HEK293T (cell line): ENCODE results near the gene THAP4.

Experiments
- CTCF ChIA-PET: fragments of 350-600 bp; formaldehyde crosslinking; extraction: SDS; loops from one replicate; lab custom pipeline; 2021; ENCODE audit warnings: antibody characterized with exemption, inconsistent platforms; lab: Yijun Ruan, JAX
- POLR2A ChIA-PET: fragments of 350-600 bp; formaldehyde crosslinking; extraction: SDS; loops from one replicate; lab custom pipeline; 2020; ENCODE audit warnings: antibody characterized with exemption, inconsistent platforms; lab: Yijun Ruan, JAX
- DNase-seq: peaks from one replicate; pipeline ENCODE4 v3.0.0; 2012; ENCODE audit warnings: mixed read lengths; ENCODE audit errors: extremely low spot score
- ARNT ChIP-seq: fragments of 450-650 bp; IDR thresholded peaks from 2 replicates; pipeline ENCODE4 v1.6.1; 2017; ENCODE audit warnings: mild to moderate bottlenecking
- BHLHE40 ChIP-seq: fragments of 450-650 bp; IDR thresholded peaks from 2 replicates; pipeline ENCODE4 v1.6.1; 2016; ENCODE audit warnings: mild to moderate bottlenecking, moderate library complexity, borderline replicate concordance
- CTBP1 ChIP-seq: fragments of 450-650 bp; IDR thresholded peaks from 2 replicates; pipeline ENCODE4 v1.6.1; 2016; ENCODE audit warnings: borderline replicate concordance
- ELF4 ChIP-seq: fragments of 450-650 bp; IDR thresholded peaks from 2 replicates; pipeline ENCODE4 v1.6.1; 2017; ENCODE audit warnings: antibody characterized with exemption
- FOXA1 ChIP-seq: fragments of 450-650 bp; IDR thresholded peaks from 2 replicates; pipeline ENCODE4 v1.6.1; 2016; ENCODE audit warnings: mild to moderate bottlenecking
- FOXK2 ChIP-seq: fragments of 450-650 bp; IDR thresholded peaks from 2 replicates; pipeline ENCODE4 v1.6.1; 2016; ENCODE audit warnings: mild to moderate bottlenecking
- FOXM1 ChIP-seq: fragments of 450-650 bp; IDR thresholded peaks from 2 replicates; pipeline ENCODE4 v1.6.1; 2017; ENCODE audit warnings: mild to moderate bottlenecking, borderline replicate concordance
- HDGF ChIP-seq: fragments of 450-650 bp; IDR thresholded peaks from 2 replicates; pipeline ENCODE4 v1.6.1; 2017; ENCODE audit warnings: antibody characterized with exemption, borderline replicate concordance
- L3MBTL2 ChIP-seq: fragments of 450-650 bp; conservative IDR thresholded peaks from 2 replicates; pipeline ENCODE4 v1.6.1; 2016; ENCODE audit warnings: mild to moderate bottlenecking
- LEF1 ChIP-seq: fragments of 450-650 bp; IDR thresholded peaks from 2 replicates; pipeline ENCODE4 v1.6.1; 2017; ENCODE audit warnings: mild to moderate bottlenecking, borderline replicate concordance
- NFRKB ChIP-seq: fragments of 450-650 bp; IDR thresholded peaks from 2 replicates; pipeline ENCODE4 v1.6.1; 2016; ENCODE audit warnings: mild to moderate bottlenecking, moderate library complexity
- PKNOX1 ChIP-seq: fragments of 450-650 bp; IDR thresholded peaks from 2 replicates; pipeline ENCODE4 v1.6.1; 2016
- SP1 ChIP-seq: fragments of 450-650 bp; IDR thresholded peaks from 2 replicates; pipeline ENCODE4 v1.6.1; 2017
- SUZ12 ChIP-seq: fragments of 450-650 bp; IDR thresholded peaks from 2 replicates; pipeline ENCODE4 v1.6.1; 2016; ENCODE audit warnings: mild to moderate bottlenecking
- TARDBP ChIP-seq: fragments of 450-650 bp; IDR thresholded peaks from 2 replicates; pipeline ENCODE4 v1.6.1; 2016
- ZNF384 ChIP-seq: fragments of 450-650 bp; IDR thresholded peaks from 2 replicates; pipeline ENCODE4 v1.6.1; 2016

Gene THAP4

GRCh38 chr2:241678307-241678706 lies 41.3 kb upstream of the THAP4 start:
- TF ChIP-seq ARNT (no peak), BHLHE40 (no peak), ZNF384 (no peak), FOXM1 (no peak), TARDBP (no peak)
- POLR2A ChIA-PET, result interaction anchor here (1.2 kb wide), 1 partner anchor 8 kb away, joined by 3 read pairs; the partner anchor contains the start of gene DTYMK
- CTCF ChIA-PET, result no interaction called here

GRCh38 chr2:241677392-241677791 lies 40.4 kb upstream of the THAP4 start:
- DNase-seq, result no peak
- ChIA-PET POLR2A (interaction anchor here (3.4 kb wide), 1 partner anchor 9 kb away, joined by 16 read pairs; the partner anchor contains the start of gene DTYMK), CTCF (no interaction called here)
- TF ChIP-seq BHLHE40 (no peak), NFRKB (no peak), PKNOX1 (no peak), ARNT (no peak), L3MBTL2 (no peak), FOXA1 (no peak), ELF4 (no peak), FOXK2 (no peak), TARDBP (no peak), SP1 (no peak), LEF1 (no peak), CTBP1 (no peak), FOXM1 (no peak), SUZ12 (no peak), HDGF (no peak), ZNF384 (no peak)

More at GRCh38 chr2:241678307-241678706, 41.3 kb upstream of the THAP4 start:
- DNase-seq, result no peak

GRCh38 chr2:241676665-241677064 lies 39.7 kb upstream of the THAP4 start:
- ChIA-PET CTCF (interaction anchor here (1.3 kb wide), 1 partner anchor 10 kb away, joined by 4 read pairs; the partner anchor contains the start of gene DTYMK), POLR2A (interaction anchor here (1.7 to 3.4 kb wide), 2 partner anchors 10 to 25 kb away, joined by 4 to 16 read pairs; partner anchors contain the start of genes DTYMK and ING5)
- no peak for DNase-seq
- TF ChIP-seq ARNT (no peak), FOXM1 (no peak), FOXK2 (no peak), FOXA1 (no peak), NFRKB (no peak)

- no peak for DNase-seq
- no peak for TF ChIP-seq FOXK2
- TF ChIP-seq ELF4, result no peak
- TF ChIP-seq PKNOX1, result no peak
- TF ChIP-seq FOXM1, result no peak
- no peak for TF ChIP-seq SP1
- ChIA-PET CTCF (interaction anchor here (1.3 kb wide), 1 partner anchor 11 kb away, joined by 4 read pairs; the partner anchor contains the start of gene DTYMK), POLR2A (interaction anchor here (1.7 to 3.4 kb wide), 2 partner anchors 10 to 26 kb away, joined by 4 to 16 read pairs; partner anchors contain the start of genes DTYMK and ING5)
Observed at GRCh38 chr2:241675885-241676284, 38.9 kb upstream of the THAP4 start.

- POLR2A ChIA-PET, result interaction anchor here (3.4 kb wide), 1 partner anchor 12 kb away, joined by 16 read pairs; the partner anchor contains the start of gene DTYMK
- peak; percentile 29 for DNase-seq
Observed at GRCh38 chr2:241673797-241674725, 37.1 kb upstream of the THAP4 start.

GRCh38 chr2:241673189-241673663 lies 36.3 kb upstream of the THAP4 start:
- DNase-seq, result no peak
- POLR2A ChIA-PET, result no interaction called here
- TF ChIP-seq L3MBTL2, result no peak
- no peak for TF ChIP-seq SUZ12
- no peak for TF ChIP-seq TARDBP
- TF ChIP-seq HDGF, result no peak
- TF ChIP-seq NFRKB, result no peak
- no peak for TF ChIP-seq LEF1
- no peak for TF ChIP-seq PKNOX1
- CTCF ChIA-PET, result no interaction called here

More at GRCh38 chr2:241673797-241674725, 37.1 kb upstream of the THAP4 start:
- TF ChIP-seq PKNOX1 (no peak), TARDBP (no peak), L3MBTL2 (no peak), BHLHE40 (no peak), LEF1 (no peak), HDGF (no peak), SUZ12 (no peak), ZNF384 (no peak)
- CTCF ChIA-PET, result no interaction called here
